GM23338 (cell line): ENCODE results near the gene TMEM61. TPM values are rescaled to one million over a fixed set of nuclear protein-coding genes. Genes with fewer than 3 reads are reported as not detected.
A peak's percentile ranks its signal among the peaks of the same experiment; 100 is the strongest.

Experiments
- ATAC-seq: fragments of 200-7000 bp; cut with Tn5 transposase; 3 replicates; pipeline ENCODE4 v1.9.1; 2020
- DNase-seq: peaks from one replicate; pipeline ENCODE4 v3.0.0-alpha.2; 2015; ENCODE audit warnings: low spot score
- H2AFZ ChIP-seq: fragments of 200-600 bp; sonication (generic); 2 replicates; pipeline ENCODE4 v1.8.0; 2016; ENCODE audit warnings: antibody characterized with exemption, mild to moderate bottlenecking, moderate library complexity
- H3F3A ChIP-seq: fragments of 200-600 bp; sonication (generic); replicated peaks from 2 replicates; pipeline ENCODE4 v1.8.0; 2017; ENCODE audit warnings: antibody characterized with exemption, mixed run types, low read depth
- H3K27ac ChIP-seq: fragments of 200-600 bp; sonication (generic); 2 replicates; pipeline ENCODE4 v1.6.1; 2016; ENCODE audit warnings: low read depth
- H3K27me3 ChIP-seq: fragments of 200-600 bp; sonication (generic); 2 replicates; pipeline ENCODE4 v1.8.0; 2016; ENCODE audit warnings: mild to moderate bottlenecking, mixed run types, moderate library complexity; ENCODE audit not compliant: insufficient read depth
- H3K36me3 ChIP-seq: fragments of 200-600 bp; sonication (generic); 2 replicates; pipeline ENCODE4 v1.8.0; 2016; ENCODE audit warnings: mild to moderate bottlenecking; ENCODE audit not compliant: insufficient read depth
- H3K4me1 ChIP-seq: fragments of 200-600 bp; sonication (generic); 2 replicates; pipeline ENCODE4 v1.8.0; 2016; ENCODE audit warnings: mild to moderate bottlenecking, moderate library complexity; ENCODE audit not compliant: insufficient read depth
- H3K4me2 ChIP-seq: fragments of 200-600 bp; sonication (generic); 2 replicates; pipeline ENCODE4 v1.7.1; 2017; ENCODE audit warnings: mixed run types
- H3K4me3 ChIP-seq: fragments of 200-600 bp; sonication (generic); 2 replicates; pipeline ENCODE4 v1.6.1; 2016; ENCODE audit warnings: mixed run types
- H3K79me2 ChIP-seq: fragments of 200-600 bp; sonication (generic); replicated peaks from 2 replicates; pipeline ENCODE4 v1.8.0; 2017; ENCODE audit warnings: mild to moderate bottlenecking; ENCODE audit not compliant: insufficient read depth
- H3K9me2 ChIP-seq: fragments of 200-600 bp; sonication (generic); 2 replicates; pipeline ENCODE4 v1.8.0; 2017; ENCODE audit not compliant: insufficient read depth
- H4K20me1 ChIP-seq: fragments of 200-600 bp; sonication (generic); replicated peaks from 2 replicates; pipeline ENCODE4 v1.8.0; 2017; ENCODE audit warnings: mild to moderate bottlenecking; ENCODE audit not compliant: insufficient read depth
- H3K27ac Mint-ChIP-seq: 2 replicates; pipeline ENCODE4 v1.8.0; 2020; ENCODE audit warnings: inconsistent platforms, mild to moderate bottlenecking, moderate library complexity, mixed read lengths
- H3K27me3 Mint-ChIP-seq: 3 replicates; pipeline ENCODE4 v1.8.0; 2022; ENCODE audit warnings: low read depth, mild to moderate bottlenecking, moderate library complexity, mixed read lengths, inconsistent platforms; ENCODE audit not compliant: insufficient read depth, poor library complexity
- H3K36me3 Mint-ChIP-seq: 3 replicates; pipeline ENCODE4 v1.8.0; 2021; ENCODE audit warnings: low read depth, mild to moderate bottlenecking, inconsistent platforms, moderate library complexity, mixed read lengths
- H3K4me1 Mint-ChIP-seq: 3 replicates; pipeline ENCODE4 v1.8.0; 2020; ENCODE audit warnings: mild to moderate bottlenecking, inconsistent platforms, mixed read lengths
- H3K4me3 Mint-ChIP-seq: 3 replicates; pipeline ENCODE4 v1.8.0; 2021; ENCODE audit warnings: moderate library complexity, mild to moderate bottlenecking, inconsistent platforms, mixed read lengths
- H3K9me3 Mint-ChIP-seq: 3 replicates; pipeline ENCODE4 v1.8.0; 2020; ENCODE audit warnings: moderate library complexity, mild to moderate bottlenecking, inconsistent platforms, mixed read lengths
- CREB1 ChIP-seq: fragments of 250-450 bp; sonication (Bioruptor Pico); IDR thresholded peaks from 2 replicates; pipeline ENCODE4 v1.5.0; 2020; ENCODE audit warnings: low read depth, mild to moderate bottlenecking, moderate library complexity
- EZH2phosphoT487 ChIP-seq: fragments of 200-600 bp; sonication (generic); IDR thresholded peaks from one replicate; pipeline ENCODE4 v1.8.1; 2018; ENCODE audit warnings: antibody characterized with exemption; ENCODE audit not compliant: unreplicated experiment
- JUNB ChIP-seq: IDR thresholded peaks from one replicate; pipeline ENCODE4 v1.6.1; 2016; ENCODE audit warnings: antibody characterized with exemption; ENCODE audit not compliant: unreplicated experiment
- NANOG ChIP-seq: IDR thresholded peaks from 2 replicates; pipeline ENCODE4 v1.6.1; 2016; ENCODE audit warnings: antibody characterized with exemption, borderline replicate concordance
- POLR2AphosphoS5 ChIP-seq: IDR thresholded peaks from 2 replicates; pipeline ENCODE4 v1.6.1; 2016; ENCODE audit warnings: antibody characterized with exemption, low read depth
- STAT1 ChIP-seq: IDR thresholded peaks from one replicate; pipeline ENCODE4 v1.6.1; 2016; ENCODE audit warnings: antibody characterized with exemption; ENCODE audit not compliant: unreplicated experiment
- ZNF114 ChIP-seq: fragments of 250-450 bp; sonication (Bioruptor Pico); IDR thresholded peaks from 2 replicates; pipeline ENCODE4 v1.5.0; 2020; ENCODE audit warnings: mild to moderate bottlenecking, moderate library complexity
- ZNF331 ChIP-seq: fragments of 250-450 bp; sonication (Bioruptor Pico); IDR thresholded peaks from 2 replicates; pipeline ENCODE4 v1.5.0; 2020; ENCODE audit warnings: low read depth, mild to moderate bottlenecking, moderate library complexity
- ZNF462 ChIP-seq: fragments of 250-450 bp; sonication (Bioruptor Pico); IDR thresholded peaks from 2 replicates; pipeline ENCODE4 v1.5.0; 2020; ENCODE audit warnings: mild to moderate bottlenecking, moderate library complexity
- polyA plus RNA-seq: library from polyadenylated mRNA; unstranded; fragments of >200 nt; fragmentation: Nextera tagmentation; extraction: Ambion mirVana; gene quantifications from 2 replicates; pipeline ENCODE4 v1.2.1, GENCODE V29; 2016
- total RNA-seq: library from RNA; depleted of rRNA; stranded (reverse); fragments of >200 nt; shearing (Covaris generic); gene quantifications from 2 replicates; pipeline ENCODE4 v1.2.3, GENCODE V29; 2014
- TF ChIP-seq, protein P1 (sequence below), 2 experiments: fragments of 200-600 bp in 1 of 2; sonication (generic) in 1 of 2; conservative IDR thresholded peaks; 2 replicates each; pipeline versions ENCODE4 v1.5.1 to v1.6.1; 2016 to 2017; ENCODE audit warnings: antibody characterized with exemption in 2 of 2, low read depth in 2 of 2, mild to moderate bottlenecking in 2 of 2, moderate library complexity in 1 of 2

TMEM61 gene
- total and polyA plus RNA-seq, 2 experiments from 2014 or later: 2.0 to 3.6 TPM

- TF ChIP-seq NANOG: no peak
These were observed 2.7 kb upstream of the TMEM61 start (continued) for GRCh38 chr1:54977533-54978297.

DNA sequence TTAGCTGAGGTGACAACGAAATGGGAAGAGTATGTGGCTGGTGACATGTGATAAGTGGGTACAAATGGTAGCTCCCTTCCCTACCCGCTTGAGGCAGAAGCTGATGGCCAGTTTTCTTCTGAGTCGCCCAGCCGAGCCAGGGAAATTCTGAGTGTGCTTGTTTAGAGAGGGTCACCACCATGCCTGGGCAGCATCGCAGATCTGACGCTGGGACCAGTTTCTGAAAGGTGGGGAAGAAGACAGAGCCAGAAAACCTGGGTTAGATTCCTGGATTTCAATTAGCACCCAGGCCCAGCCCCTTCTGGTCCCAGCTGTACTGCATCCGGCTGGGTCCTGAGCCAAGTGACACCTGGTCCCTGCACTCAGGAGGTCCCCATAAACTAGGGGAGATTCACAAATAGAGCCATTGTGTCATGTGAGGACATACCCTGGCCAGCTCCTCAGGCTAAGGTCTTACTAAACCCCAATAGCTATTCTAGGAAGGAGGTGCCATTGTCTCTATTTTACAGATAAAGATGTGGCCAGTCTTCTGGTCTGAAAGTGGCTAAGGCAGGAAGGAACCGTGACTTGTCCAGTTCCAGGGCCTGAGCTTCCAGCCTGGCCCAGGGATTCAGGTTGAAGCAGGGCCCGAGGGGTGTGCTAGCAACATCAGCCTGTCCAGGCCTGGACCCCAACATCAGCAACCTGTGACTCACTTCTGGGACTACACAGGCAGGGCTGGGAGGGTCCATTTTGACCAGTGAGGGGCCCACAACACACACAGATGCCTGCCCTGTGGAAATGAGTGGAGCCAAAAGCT lies 1.7 kb upstream of the TMEM61 start:
- H3K79me2 ChIP-seq: no peaks in the 10 kb centered on the region
- no peaks in the 10 kb centered on the region for H4K20me1 ChIP-seq
- TF ChIP-seq, protein P1, sequence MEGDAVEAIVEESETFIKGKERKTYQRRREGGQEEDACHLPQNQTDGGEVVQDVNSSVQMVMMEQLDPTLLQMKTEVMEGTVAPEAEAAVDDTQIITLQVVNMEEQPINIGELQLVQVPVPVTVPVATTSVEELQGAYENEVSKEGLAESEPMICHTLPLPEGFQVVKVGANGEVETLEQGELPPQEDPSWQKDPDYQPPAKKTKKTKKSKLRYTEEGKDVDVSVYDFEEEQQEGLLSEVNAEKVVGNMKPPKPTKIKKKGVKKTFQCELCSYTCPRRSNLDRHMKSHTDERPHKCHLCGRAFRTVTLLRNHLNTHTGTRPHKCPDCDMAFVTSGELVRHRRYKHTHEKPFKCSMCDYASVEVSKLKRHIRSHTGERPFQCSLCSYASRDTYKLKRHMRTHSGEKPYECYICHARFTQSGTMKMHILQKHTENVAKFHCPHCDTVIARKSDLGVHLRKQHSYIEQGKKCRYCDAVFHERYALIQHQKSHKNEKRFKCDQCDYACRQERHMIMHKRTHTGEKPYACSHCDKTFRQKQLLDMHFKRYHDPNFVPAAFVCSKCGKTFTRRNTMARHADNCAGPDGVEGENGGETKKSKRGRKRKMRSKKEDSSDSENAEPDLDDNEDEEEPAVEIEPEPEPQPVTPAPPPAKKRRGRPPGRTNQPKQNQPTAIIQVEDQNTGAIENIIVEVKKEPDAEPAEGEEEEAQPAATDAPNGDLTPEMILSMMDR (conservative IDR thresholded peaks at IDR 0.05; ENCODE audit: low read depth in 2 of 2): no peak
- TF ChIP-seq STAT1: no peak
- TF ChIP-seq EZH2phosphoT487: no peak
- no peak for TF ChIP-seq ZNF462 (CRISPR knock-in tag)
- no peak for TF ChIP-seq JUNB
- no peak for TF ChIP-seq ZNF331 (CRISPR knock-in tag)
- no peak for TF ChIP-seq ZNF114 (CRISPR knock-in tag)
- no peak for TF ChIP-seq POLR2AphosphoS5
- TF ChIP-seq CREB1 (CRISPR knock-in tag): no peak
- Mint-ChIP-seq H3K27ac (no peak overlapping the region), H3K27me3 (peaks cover 17% of the 10 kb centered on the region), H3K4me3 (no peak overlapping the region), H3K9me3 (no peaks in the 10 kb centered on the region), H3K4me1 (peaks cover 28% of the 10 kb centered on the region), H3K36me3 (no peaks in the 10 kb centered on the region)
- no peaks in the 10 kb centered on the region for H3K36me3 ChIP-seq
- H3K4me1 ChIP-seq: peaks cover 23% of the 10 kb centered on the region
- no peak overlapping the region for H3K27ac ChIP-seq
- H3K27me3 ChIP-seq: peaks cover 29% of the 10 kb centered on the region
- no peaks in the 10 kb centered on the region for H3F3A ChIP-seq
- no peaks in the 10 kb centered on the region for H3K9me2 ChIP-seq
- DNase-seq (no peak), ATAC-seq (no peak)
- H2AFZ ChIP-seq: peak overlapping the region; percentile 59; the same call in 1 of the 2 replicates
- H3K4me3 ChIP-seq: no peak overlapping the region
- H3K4me2 ChIP-seq: no peak overlapping the region
